SU-DHL-6 (cell line): ENCODE measurements around the gene MAML3.

Experiments used
- H2AFZ ChIP-seq: fragments of 200-600 bp; sonication (generic); 2 replicates; pipeline ENCODE4 v1.6.1; 2014; ENCODE audit warnings: low read depth, mild to moderate bottlenecking, moderate library complexity, mixed read lengths, antibody characterized with exemption, low read length; ENCODE audit not compliant: severe bottlenecking
- H3F3A ChIP-seq: fragments of 200-600 bp; shearing (Covaris generic); 2 replicates; pipeline ENCODE4 v1.6.0; 2016; ENCODE audit warnings: antibody characterized with exemption, mild to moderate bottlenecking; ENCODE audit not compliant: insufficient read depth
- H3K27ac ChIP-seq: fragments of 200-600 bp; sonication (generic); 2 replicates; pipeline ENCODE4 v1.5.1; 2016; ENCODE audit warnings: low read depth, mild to moderate bottlenecking, low read length, moderate library complexity, mixed read lengths
- H3K27me3 ChIP-seq: fragments of 200-600 bp; sonication (generic), shearing (Covaris generic); 2 replicates; pipeline ENCODE4 v1.6.0; 2014; ENCODE audit warnings: mild to moderate bottlenecking, low read length
- H3K36me3 ChIP-seq: fragments of 200-600 bp; sonication (generic); 2 replicates; pipeline ENCODE4 v1.6.1; 2014; ENCODE audit warnings: mild to moderate bottlenecking, low read length, mixed read lengths
- H3K4me2 ChIP-seq: fragments of 300-600, 200-600 bp; shearing (Covaris generic), sonication (generic); 2 replicates; pipeline ENCODE4 v1.6.0; 2014; ENCODE audit warnings: low read length, low read depth, mild to moderate bottlenecking; ENCODE audit not compliant: poor library complexity, severe bottlenecking
- H3K4me3 ChIP-seq: fragments of 200-600 bp; sonication (generic); 2 replicates; pipeline ENCODE4 v1.5.1; 2014; ENCODE audit warnings: antibody characterized with exemption, low read length, mild to moderate bottlenecking, mixed read lengths; ENCODE audit not compliant: insufficient read depth, poor library complexity, severe bottlenecking
- H3K79me2 ChIP-seq: fragments of 200-600 bp; sonication (generic); 2 replicates; pipeline ENCODE4 v1.6.1; 2014; ENCODE audit warnings: mild to moderate bottlenecking, low read length, moderate library complexity; ENCODE audit not compliant: insufficient read depth
- H3K9ac ChIP-seq: fragments of 200-600 bp; sonication (generic); 2 replicates; pipeline ENCODE4 v1.7.0; 2014; ENCODE audit warnings: mild to moderate bottlenecking, low read length
- H3K9me2 ChIP-seq: fragments of 200-600 bp; sonication (generic); replicated peaks from 2 replicates; pipeline ENCODE4 v1.6.1; 2014; ENCODE audit warnings: low read length; ENCODE audit not compliant: insufficient read depth
- H3K9me3 ChIP-seq: fragments of 200-600 bp; sonication (generic); 2 replicates; pipeline ENCODE4 v1.6.1; 2014; ENCODE audit warnings: low read length, mixed read lengths; ENCODE audit not compliant: insufficient read depth
- H4K20me1 ChIP-seq: fragments of 200-600 bp; sonication (generic); 2 replicates; pipeline ENCODE4 v1.6.1; 2014; ENCODE audit warnings: low read depth, mild to moderate bottlenecking, antibody characterized with exemption, low read length, moderate library complexity, mixed read lengths
- CTCF ChIP-seq: fragments of 200-600 bp; sonication (generic); IDR thresholded peaks from one replicate; pipeline ENCODE4 v1.5.1; 2017; ENCODE audit warnings: antibody characterized with exemption, mild to moderate bottlenecking, low read length, moderate library complexity; ENCODE audit not compliant: insufficient read depth, poor library complexity, severe bottlenecking
- EZH2phosphoT487 ChIP-seq: fragments of 200-600 bp; sonication (generic), shearing (Covaris generic); conservative IDR thresholded peaks from 2 replicates; pipeline ENCODE4 v1.6.1; 2018; ENCODE audit warnings: mild to moderate bottlenecking, antibody characterized with exemption, low read length, moderate library complexity, mixed read lengths

Gene MAML3

GRCh38 chr4:139955600-139955999 lies 198.4 kb downstream of the MAML3 start:
- H3F3A ChIP-seq = no peaks in the 10 kb centered on the region
- H3K9me2 ChIP-seq = no peaks in the 10 kb centered on the region
- no peak overlapping the region for H3K27ac ChIP-seq
- no peaks in the 10 kb centered on the region for H4K20me1 ChIP-seq
- H3K9me3 ChIP-seq = no peaks in the 10 kb centered on the region
- H2AFZ ChIP-seq = no peak overlapping the region
- H3K4me2 ChIP-seq = no peak overlapping the region
- H3K79me2 ChIP-seq = no peaks in the 10 kb centered on the region
- TF ChIP-seq EZH2phosphoT487 (no peak), CTCF (no peak)
- no peaks in the 10 kb centered on the region for H3K36me3 ChIP-seq
- no peak overlapping the region for H3K4me3 ChIP-seq
- no peak overlapping the region for H3K9ac ChIP-seq
- H3K27me3 ChIP-seq = no peaks in the 10 kb centered on the region

- no peak for TF ChIP-seq EZH2phosphoT487
- TF ChIP-seq CTCF = no peak
- H3K27me3 ChIP-seq = no peaks in the 10 kb centered on the region
- H3K79me2 ChIP-seq = no peaks in the 10 kb centered on the region
Observed at GRCh38 chr4:139954512-139954911, 199.5 kb downstream of the MAML3 start.

GRCh38 chr4:139951021-139951420 lies 203.0 kb downstream of the MAML3 start:
- Histone ChIP-seq H4K20me1 (no peaks in the 10 kb centered on the region), H3K27ac (no peak overlapping the region), H3K9ac (no peak overlapping the region)

More at GRCh38 chr4:139954512-139954911, 199.5 kb downstream of the MAML3 start:
- Histone ChIP-seq H3K9ac (no peak overlapping the region), H3F3A (no peaks in the 10 kb centered on the region), H4K20me1 (no peaks in the 10 kb centered on the region), H3K27ac (no peak overlapping the region), H3K4me2 (no peak overlapping the region), H3K9me3 (no peaks in the 10 kb centered on the region), H3K36me3 (no peaks in the 10 kb centered on the region), H2AFZ (no peak overlapping the region), H3K9me2 (no peaks in the 10 kb centered on the region), H3K4me3 (no peak overlapping the region)

More at GRCh38 chr4:139951021-139951420, 203.0 kb downstream of the MAML3 start:
- Histone ChIP-seq H3K4me2 (no peak overlapping the region), H3K36me3 (no peaks in the 10 kb centered on the region), H3K79me2 (no peaks in the 10 kb centered on the region), H2AFZ (no peak overlapping the region), H3K9me3 (no peaks in the 10 kb centered on the region), H3K4me3 (no peak overlapping the region), H3F3A (no peaks in the 10 kb centered on the region), H3K27me3 (no peaks in the 10 kb centered on the region), H3K9me2 (no peaks in the 10 kb centered on the region)
- no peak for TF ChIP-seq EZH2phosphoT487
- no peak for TF ChIP-seq CTCF
